WERI-Rb-1 (cell line): Measurements from ENCODE around the gene EXOC6.
A peak's percentile ranks its signal among the peaks of the same experiment; 100 is the strongest.

Experiments
- DNase-seq: peaks from one replicate; pipeline ENCODE4 v3.0.0-alpha.2; 2020
- H3K27ac ChIP-seq: fragments of 250-450 bp; sonication (Bioruptor Pico); 2 replicates; pipeline ENCODE4 v1.5.1; 2020; ENCODE audit warnings: mild to moderate bottlenecking, moderate library complexity
- H3K27me3 ChIP-seq: fragments of 250-450 bp; sonication (Bioruptor Pico); 2 replicates; pipeline ENCODE4 v1.5.1; 2021; ENCODE audit warnings: mild to moderate bottlenecking, low read depth, moderate library complexity; ENCODE audit not compliant: insufficient read depth, severe bottlenecking
- H3K36me3 ChIP-seq: fragments of 250-450 bp; sonication (Bioruptor Pico); 2 replicates; pipeline ENCODE4 v1.5.1; 2020; ENCODE audit warnings: mild to moderate bottlenecking, moderate library complexity
- H3K4me3 ChIP-seq: 2 replicates; pipeline ENCODE4 v1.5.1; 2011; ENCODE audit warnings: low read depth, mild to moderate bottlenecking, control low read depth, low read length
- H3K9me3 ChIP-seq: fragments of 250-450 bp; sonication (Bioruptor Pico); 2 replicates; pipeline ENCODE4 v1.5.1; 2021; ENCODE audit warnings: mild to moderate bottlenecking, moderate library complexity; ENCODE audit not compliant: severe bottlenecking
- CTCF ChIP-seq: IDR thresholded peaks from 2 replicates; pipeline ENCODE4 v1.5.1; 2011; ENCODE audit warnings: low read depth, mild to moderate bottlenecking, control low read depth, inconsistent platforms, low read length

Gene EXOC6

GRCh38 chr10:93080350-93081046 lies 232.2 kb downstream of the EXOC6 start:
- TF ChIP-seq CTCF, result peak; percentile 82
- H3K27ac ChIP-seq, result no peak overlapping the region
- H3K27me3 ChIP-seq, result peaks cover 11% of the 10 kb centered on the region
- no peaks in the 10 kb centered on the region for H3K36me3 ChIP-seq
- DNase-seq, result peak; percentile 58
- H3K4me3 ChIP-seq, result peak overlapping the region; percentile 28
- H3K9me3 ChIP-seq, result no peaks in the 10 kb centered on the region

GRCh38 chr10:93081318-93081717 lies 233.0 kb downstream of the EXOC6 start:
- Histone ChIP-seq H3K36me3 (no peaks in the 10 kb centered on the region), H3K27me3 (peaks cover 6% of the 10 kb centered on the region), H3K9me3 (no peaks in the 10 kb centered on the region), H3K4me3 (no peak overlapping the region), H3K27ac (no peak overlapping the region)
- no peak for DNase-seq
- no peak for TF ChIP-seq CTCF

- Histone ChIP-seq H3K27me3 (peaks cover under 1% of the 10 kb centered on the region), H3K36me3 (no peaks in the 10 kb centered on the region), H3K27ac (no peak overlapping the region), H3K9me3 (no peaks in the 10 kb centered on the region), H3K4me3 (no peak overlapping the region)
- DNase-seq, result no peak
- TF ChIP-seq CTCF, result no peak
These were observed 233.5 kb downstream of the EXOC6 start for GRCh38 chr10:93081834-93082233.

- no peak overlapping the region for H3K27ac ChIP-seq
- H3K27me3 ChIP-seq, result no peaks in the 10 kb centered on the region
- H3K9me3 ChIP-seq, result no peaks in the 10 kb centered on the region
- no peak for TF ChIP-seq CTCF
- no peak for DNase-seq
- H3K36me3 ChIP-seq, result no peaks in the 10 kb centered on the region
- H3K4me3 ChIP-seq, result no peak overlapping the region
These were observed 235.6 kb downstream of the EXOC6 start for GRCh38 chr10:93083743-93084539.

- TF ChIP-seq CTCF, result no peak
- Histone ChIP-seq H3K27me3 (no peaks in the 10 kb centered on the region), H3K27ac (no peak overlapping the region), H3K36me3 (no peaks in the 10 kb centered on the region), H3K9me3 (no peaks in the 10 kb centered on the region), H3K4me3 (no peak overlapping the region)
- DNase-seq, result no peak
These were observed 237.0 kb downstream of the EXOC6 start for GRCh38 chr10:93085272-93085859.
